Breast epithelium (tissue), 4 donors: Measurements from ENCODE around the gene DPP3. TPM values are rescaled to one million over a fixed set of nuclear protein-coding genes. Genes with fewer than 3 reads are reported as not detected.
"Not testable (repeated sequence)": the region's sequence is repeated elsewhere in the genome, so short reads cannot be mapped to it uniquely, and the experiment has no call there.

Experiments
- DNase-seq, 2 donors: peaks; one replicate each; pipeline ENCODE4 v3.0.0-alpha.2; 2019; ENCODE audit warnings: low spot score in 2 of 2
- H3K27ac ChIP-seq, 2 donors: fragments of 200-600 bp; sonication (generic) in 1 of 2; one replicate each; pipeline ENCODE4 v1.5.1; 2016 to 2019; ENCODE audit warnings: mild to moderate bottlenecking in 1 of 2
- H3K27me3 ChIP-seq, 2 donors: fragments of 200-600 bp; sonication (generic) in 1 of 2; one replicate each; pipeline versions ENCODE4 v1.5.1 to v1.6.0; 2017 to 2019; ENCODE audit warnings: control low read depth in 1 of 2, mild to moderate bottlenecking in 1 of 2
- H3K36me3 ChIP-seq: fragments of 200-600 bp; one replicate; pipeline ENCODE4 v1.5.1; 2019
- H3K4me1 ChIP-seq, 2 donors: fragments of 200-600 bp; sonication (generic); one replicate each; pipeline ENCODE4 v1.5.1; 2016 to 2019; ENCODE audit warnings: control low read depth in 1 of 2
- H3K4me3 ChIP-seq, 3 donors: fragments of 200-600 bp; sonication (generic); 1 replicate in 2 of 3; 2 replicates in 1 of 3; pipeline ENCODE4 v1.5.1; 2016 to 2019; ENCODE audit warnings: mild to moderate bottlenecking in 3 of 3, moderate library complexity in 2 of 3
- H3K9me3 ChIP-seq, 2 donors: fragments of 200-600 bp; sonication (generic) in 1 of 2; one replicate each; pipeline ENCODE4 v1.5.1; 2016 to 2019; ENCODE audit warnings: control low read depth in 1 of 2
- POLR2A ChIP-seq: fragments of 450-650 bp; IDR thresholded peaks from one replicate; pipeline ENCODE4 v1.6.1; 2016; ENCODE audit warnings: antibody characterized with exemption, mild to moderate bottlenecking, moderate library complexity
- POLR2AphosphoS5 ChIP-seq, 3 donors: sonication (generic); formaldehyde crosslinking; IDR thresholded peaks; one replicate each; pipeline ENCODE4 v1.6.1; 2017; ENCODE audit warnings: antibody characterized with exemption in 3 of 3
- intact Hi-C: fragments of 100-400 bp; cut with DNase I; formaldehyde crosslinking; loops from one replicate; pipeline ENCODE4 v1.15.1; 2023; ENCODE audit warnings: low total_unique reads
- total RNA-seq, 3 donors: library from RNA; depleted of rRNA; stranded (reverse); fragments of >200 nt; gene quantifications; one replicate each; pipeline ENCODE4 v1.1.0, GENCODE V29; 2016
- TF ChIP-seq, protein P1 (sequence below), 3 donors: fragments of 450-650 bp; IDR thresholded peaks; one replicate each; pipeline ENCODE4 v1.5.1; 2016 to 2017; ENCODE audit warnings: antibody characterized with exemption in 3 of 3, mild to moderate bottlenecking in 3 of 3, moderate library complexity in 3 of 3

DPP3 gene
- total RNA-seq, 3 donors from 2014 or later: 16.5 to 24.3 (median 16.7) TPM

DNA sequence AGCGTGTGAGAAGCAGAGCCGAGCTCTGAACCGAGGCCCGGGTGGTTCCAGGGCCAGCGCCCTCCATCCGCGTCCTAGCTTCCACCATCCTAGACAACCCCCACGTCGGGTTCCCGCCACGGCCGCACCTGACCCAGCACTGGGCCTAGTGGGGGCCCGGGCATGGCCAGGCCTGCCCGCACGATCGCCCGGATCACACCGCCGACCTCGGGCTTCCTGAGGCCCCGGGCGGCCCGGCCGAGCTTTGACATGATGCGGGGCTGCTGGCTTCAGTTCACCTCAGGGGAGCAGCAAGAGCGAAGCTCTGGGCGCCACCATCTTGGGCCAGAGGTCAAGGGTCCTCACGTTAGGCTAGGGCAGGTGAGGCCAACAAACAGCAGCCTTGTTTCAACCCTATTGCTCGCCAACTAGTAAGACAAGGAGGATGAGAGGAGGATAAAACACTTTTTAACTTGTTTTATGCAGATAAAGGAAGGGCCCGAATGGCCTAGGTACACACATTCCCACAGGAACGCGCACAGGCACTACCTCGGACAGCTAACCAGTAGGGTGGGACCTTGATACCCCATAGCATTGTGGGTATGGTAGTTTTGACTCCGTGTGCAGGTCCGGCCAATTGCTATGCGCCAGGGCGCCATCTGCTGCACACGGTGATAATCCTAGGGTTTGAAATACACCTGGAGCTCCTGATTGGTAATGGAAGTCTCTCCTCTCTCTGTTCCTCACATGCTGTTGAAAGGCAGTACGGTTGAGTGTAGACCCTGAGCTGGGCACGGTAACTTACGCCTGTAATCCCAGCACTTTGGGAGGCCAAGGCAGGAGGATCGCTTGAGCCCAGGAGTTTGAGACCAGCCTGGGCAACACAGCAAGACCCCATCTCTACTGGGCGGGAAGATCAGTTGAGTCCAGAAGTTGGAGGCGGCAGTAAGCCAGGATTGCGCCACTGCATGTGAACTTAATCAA lies 41.4 kb upstream of the DPP3 start, which contains the start of gene MRPL11:
MRPL11 (minus strand) TSS at position 345 of the 963 bp plus-strand sequence; CDS start at position 251, 94 bp downstream.
- DNase-seq: peak; percentile 80 to 84
- peaks cover 0 to 6% of the 10 kb centered on the region in 2 donors for H3K4me1 ChIP-seq
- peak within 1 kb of the TSS; percentile 71 to 85 (median 73) for H3K4me3 ChIP-seq
- TF ChIP-seq POLR2A: no peak
- peak; percentile 13 to 78 (median 68) for TF ChIP-seq POLR2AphosphoS5 (IDR thresholded peaks at IDR 0.05)
- TF ChIP-seq, protein P1, sequence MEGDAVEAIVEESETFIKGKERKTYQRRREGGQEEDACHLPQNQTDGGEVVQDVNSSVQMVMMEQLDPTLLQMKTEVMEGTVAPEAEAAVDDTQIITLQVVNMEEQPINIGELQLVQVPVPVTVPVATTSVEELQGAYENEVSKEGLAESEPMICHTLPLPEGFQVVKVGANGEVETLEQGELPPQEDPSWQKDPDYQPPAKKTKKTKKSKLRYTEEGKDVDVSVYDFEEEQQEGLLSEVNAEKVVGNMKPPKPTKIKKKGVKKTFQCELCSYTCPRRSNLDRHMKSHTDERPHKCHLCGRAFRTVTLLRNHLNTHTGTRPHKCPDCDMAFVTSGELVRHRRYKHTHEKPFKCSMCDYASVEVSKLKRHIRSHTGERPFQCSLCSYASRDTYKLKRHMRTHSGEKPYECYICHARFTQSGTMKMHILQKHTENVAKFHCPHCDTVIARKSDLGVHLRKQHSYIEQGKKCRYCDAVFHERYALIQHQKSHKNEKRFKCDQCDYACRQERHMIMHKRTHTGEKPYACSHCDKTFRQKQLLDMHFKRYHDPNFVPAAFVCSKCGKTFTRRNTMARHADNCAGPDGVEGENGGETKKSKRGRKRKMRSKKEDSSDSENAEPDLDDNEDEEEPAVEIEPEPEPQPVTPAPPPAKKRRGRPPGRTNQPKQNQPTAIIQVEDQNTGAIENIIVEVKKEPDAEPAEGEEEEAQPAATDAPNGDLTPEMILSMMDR (IDR thresholded peaks at IDR 0.05): peak in 2 of 3 donors; percentile 17 to 47
- H3K36me3 ChIP-seq: no peaks in the 10 kb centered on the region
- H3K9me3 ChIP-seq: peaks cover 5 to 7% of the 10 kb centered on the region in 2 donors
- no peaks in the 10 kb centered on the region for H3K27me3 ChIP-seq
- intact Hi-C loops: no loop called here
- H3K27ac ChIP-seq: peak within 1 kb of the TSS; percentile 86 to 90

DNA sequence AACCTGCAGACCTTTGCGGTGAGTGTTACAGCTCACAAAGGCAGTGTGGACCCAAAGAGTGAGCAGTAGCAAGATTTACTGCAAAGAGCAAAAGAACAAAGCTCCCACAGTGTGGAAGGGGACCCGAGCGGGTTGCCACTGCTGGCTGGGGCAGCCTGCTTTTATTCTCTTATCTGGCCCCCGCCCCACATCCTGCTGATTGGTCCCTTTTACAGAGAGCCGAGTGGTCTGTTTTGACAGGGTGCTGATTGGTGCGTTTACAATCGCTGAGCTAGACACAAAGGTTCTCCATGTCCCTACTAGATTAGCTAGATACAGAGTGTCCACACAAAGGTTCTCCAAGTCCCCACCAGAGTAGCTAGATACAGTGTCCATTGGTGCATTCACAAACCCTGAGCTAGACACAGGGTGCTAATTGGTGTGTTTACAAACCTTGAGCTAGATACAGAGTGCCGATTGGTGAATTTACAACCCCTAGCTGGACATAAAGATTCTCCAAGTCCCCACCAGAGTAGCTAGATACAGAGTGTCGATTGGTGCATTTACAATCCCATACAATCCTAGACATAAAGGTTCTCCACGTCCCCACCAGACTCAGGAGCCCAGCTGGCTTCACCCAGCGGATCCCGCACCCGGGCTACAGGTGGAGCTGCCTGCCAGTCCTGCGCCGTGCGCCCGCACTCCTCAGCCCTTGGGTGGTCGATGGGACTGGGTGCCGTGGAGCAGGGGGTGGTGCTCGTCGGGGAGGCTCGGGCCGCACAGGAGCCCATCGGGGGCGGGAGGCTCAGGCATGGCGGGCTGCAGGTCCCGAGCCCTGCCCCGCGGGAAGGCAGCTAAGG lies 39.9 kb upstream of the DPP3 start:
- H3K27ac ChIP-seq, H3K27me3 ChIP-seq, H3K9me3 ChIP-seq, H3K4me3 ChIP-seq, intact Hi-C loops, H3K36me3 ChIP-seq, H3K4me1 ChIP-seq, DNase-seq: not testable (repeated sequence)

DNA sequence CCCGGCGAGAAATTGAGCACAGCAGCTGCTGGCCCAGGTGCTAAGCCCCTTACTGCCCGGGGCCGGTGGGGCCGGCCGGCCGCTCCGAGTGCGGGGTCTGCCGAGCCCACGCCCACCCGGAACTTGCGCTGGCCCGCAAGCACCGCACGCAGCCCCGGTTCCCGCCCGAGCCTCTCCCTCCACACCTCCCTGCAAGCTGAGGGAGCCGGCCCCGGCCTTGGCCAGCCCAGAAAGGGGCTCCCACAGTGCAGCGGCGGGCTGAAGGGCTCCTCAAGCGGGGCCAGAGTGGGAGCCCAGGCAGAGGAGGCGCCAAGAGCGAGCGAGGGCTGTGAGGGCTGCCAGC lies 39.3 kb upstream of the DPP3 start:
- DNase-seq, H3K9me3 ChIP-seq, H3K27me3 ChIP-seq, H3K36me3 ChIP-seq, intact Hi-C loops, H3K4me1 ChIP-seq, H3K27ac ChIP-seq, H3K4me3 ChIP-seq: not testable (repeated sequence)

DNA sequence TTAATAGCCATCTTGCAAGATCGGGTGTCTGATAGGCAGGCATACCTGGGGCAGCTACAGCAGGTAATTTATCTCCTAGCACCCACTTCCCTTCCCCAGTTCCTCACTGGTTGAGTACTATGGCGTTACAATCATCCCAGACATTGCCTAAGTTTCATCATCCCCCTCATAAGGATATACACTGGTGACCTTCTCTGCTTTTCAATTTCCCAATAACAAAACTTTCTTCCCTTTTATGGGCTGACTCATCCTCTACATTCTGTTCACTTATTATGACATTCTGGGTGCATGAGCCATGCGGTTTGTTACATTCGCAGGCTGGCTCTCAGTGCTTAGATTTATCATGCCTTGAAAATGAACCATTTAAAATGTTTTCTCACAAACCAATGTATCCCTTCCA lies 36.6 kb upstream of the DPP3 start:
- Histone ChIP-seq H3K36me3 (no peaks in the 10 kb centered on the region), H3K27ac (no peak overlapping the region), H3K4me3 (no peak overlapping the region), H3K4me1 (no peaks in the 10 kb centered on the region), H3K9me3 (peaks cover 5 to 7% of the 10 kb centered on the region in 2 donors), H3K27me3 (no peaks in the 10 kb centered on the region)
- DNase-seq: no peak
- TF ChIP-seq POLR2AphosphoS5 (IDR thresholded peaks at IDR 0.05) (no peak), POLR2A (no peak)
- TF ChIP-seq, protein P1 (IDR thresholded peaks at IDR 0.05): no peak
- intact Hi-C loops: no loop called here

DNA sequence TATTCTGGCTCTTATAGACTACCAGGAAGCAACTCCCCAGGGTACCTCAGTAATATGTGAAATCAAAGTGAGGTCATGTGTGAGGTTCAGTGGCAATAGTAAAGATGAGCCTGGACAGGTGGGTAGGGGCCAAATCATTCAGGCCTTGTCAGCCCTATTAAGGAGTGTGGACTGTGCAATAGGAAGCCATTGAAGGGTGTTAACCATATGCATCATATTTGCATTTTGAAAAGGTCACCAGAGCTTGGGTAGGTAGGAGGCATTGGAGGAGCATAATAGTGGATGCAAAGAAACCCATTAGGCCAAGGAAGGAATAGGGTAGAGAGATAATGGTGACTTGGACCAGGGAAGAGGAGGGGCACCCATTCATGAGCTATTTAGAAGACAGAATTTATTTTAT lies 33.2 kb upstream of the DPP3 start:
- Histone ChIP-seq H3K27ac (no peak overlapping the region), H3K4me3 (no peak overlapping the region), H3K9me3 (peaks cover 5 to 7% of the 10 kb centered on the region in 2 donors), H3K4me1 (no peaks in the 10 kb centered on the region), H3K36me3 (no peaks in the 10 kb centered on the region), H3K27me3 (no peaks in the 10 kb centered on the region)
- no peak for TF ChIP-seq POLR2AphosphoS5 (IDR thresholded peaks at IDR 0.05)
- no peak for TF ChIP-seq POLR2A
- TF ChIP-seq, protein P1 (IDR thresholded peaks at IDR 0.05): no peak
- no peak for DNase-seq
- intact Hi-C loops: no loop called here
